Tibial nerve (tissue), 4 donors: ENCODE results near the gene TUBGCP6. TPM values are rescaled to one million over a fixed set of nuclear protein-coding genes. Genes with fewer than 3 reads are reported as not detected.

ENCODE experiments used
- DNase-seq, 2 donors: peaks; one replicate each; pipeline ENCODE4 v3.0.0-alpha.2; 2019; ENCODE audit warnings: low spot score in 2 of 2
- H3K27ac ChIP-seq, 4 donors: fragments of 200-600 bp; sonication (generic) in 3 of 4; one replicate each; pipeline ENCODE4 v1.5.1; 2017 to 2019; ENCODE audit warnings: mild to moderate bottlenecking in 1 of 4
- H3K27me3 ChIP-seq, 2 donors: fragments of 200-600 bp; sonication (generic) in 1 of 2; one replicate each; pipeline versions ENCODE4 v1.5.1 to v1.6.0; 2017 to 2019
- H3K36me3 ChIP-seq, 3 donors: fragments of 200-600 bp; sonication (generic); one replicate each; pipeline ENCODE4 v1.5.1; 2018 to 2019
- H3K4me1 ChIP-seq, 4 donors: fragments of 200-600 bp; sonication (generic) in 3 of 4; one replicate each; pipeline ENCODE4 v1.5.1; 2017 to 2019
- H3K4me3 ChIP-seq, 4 donors: fragments of 200-600 bp; sonication (generic) in 3 of 4; one replicate each; pipeline ENCODE4 v1.5.1; 2017 to 2019; ENCODE audit warnings: mild to moderate bottlenecking in 1 of 4, moderate library complexity in 1 of 4
- H3K9me3 ChIP-seq, 4 donors: fragments of 200-600 bp; sonication (generic) in 3 of 4; one replicate each; pipeline ENCODE4 v1.5.1; 2017 to 2019
- EP300 ChIP-seq, 2 donors: sonication (generic); formaldehyde crosslinking; IDR thresholded peaks; one replicate each; pipeline ENCODE4 v1.6.1; 2017; ENCODE audit warnings: antibody characterized with exemption in 2 of 2, mild to moderate bottlenecking in 1 of 2
- POLR2A ChIP-seq, 2 donors: fragments of 450-650 bp; IDR thresholded peaks; one replicate each; pipeline ENCODE4 v1.6.1; 2017; ENCODE audit warnings: antibody characterized with exemption in 2 of 2, mild to moderate bottlenecking in 2 of 2, moderate library complexity in 2 of 2
- WGBS, 2 donors: methylation state at CpG; one replicate each; pipeline ENCODE4 v1.1.5; 2018; 5-methylcytosine and 5-hydroxymethylcytosine counted together
- total RNA-seq, 4 donors: library from RNA; depleted of rRNA; stranded (reverse); fragments of >200 nt; gene quantifications; one replicate each; pipeline ENCODE4 v1.1.0, GENCODE V29; 2016
- TF ChIP-seq, protein P1 (sequence below), 5 experiments: fragments of 200-600 bp in 3 of 5; fragments of 450-650 bp in 2 of 5; sonication (generic) in 3 of 5; IDR thresholded peaks; one replicate each; pipeline ENCODE4 v1.5.1; 2016 to 2019; ENCODE audit warnings: antibody characterized with exemption in 5 of 5, mild to moderate bottlenecking in 3 of 5, moderate library complexity in 2 of 5

Gene TUBGCP6
- total RNA-seq, 4 donors from 2014 or later, result 72.2 to 127 (median 78.6) TPM

DNA sequence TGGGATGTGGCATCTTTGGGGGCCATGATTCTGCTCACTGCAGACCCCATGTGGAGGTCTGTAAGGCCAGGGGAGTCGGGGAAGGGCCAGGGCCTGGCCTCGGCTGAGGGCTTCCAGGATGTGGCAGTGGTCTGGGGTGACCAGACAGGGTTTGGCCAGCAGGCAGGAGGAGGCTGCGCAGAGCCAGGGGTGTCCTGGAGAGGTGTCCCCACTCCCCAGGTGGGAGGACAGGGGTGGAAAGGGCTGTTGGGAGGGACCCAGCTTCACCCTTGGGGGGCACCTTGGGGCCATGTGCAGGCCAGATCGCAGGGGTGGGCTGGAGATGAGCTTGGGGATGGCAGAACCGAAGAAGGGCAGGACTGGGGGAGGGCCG lies 70.9 kb downstream of the TUBGCP6 start:
- TF ChIP-seq EP300 (IDR thresholded peaks at IDR 0.05), result no peak
- TF ChIP-seq, protein P1, sequence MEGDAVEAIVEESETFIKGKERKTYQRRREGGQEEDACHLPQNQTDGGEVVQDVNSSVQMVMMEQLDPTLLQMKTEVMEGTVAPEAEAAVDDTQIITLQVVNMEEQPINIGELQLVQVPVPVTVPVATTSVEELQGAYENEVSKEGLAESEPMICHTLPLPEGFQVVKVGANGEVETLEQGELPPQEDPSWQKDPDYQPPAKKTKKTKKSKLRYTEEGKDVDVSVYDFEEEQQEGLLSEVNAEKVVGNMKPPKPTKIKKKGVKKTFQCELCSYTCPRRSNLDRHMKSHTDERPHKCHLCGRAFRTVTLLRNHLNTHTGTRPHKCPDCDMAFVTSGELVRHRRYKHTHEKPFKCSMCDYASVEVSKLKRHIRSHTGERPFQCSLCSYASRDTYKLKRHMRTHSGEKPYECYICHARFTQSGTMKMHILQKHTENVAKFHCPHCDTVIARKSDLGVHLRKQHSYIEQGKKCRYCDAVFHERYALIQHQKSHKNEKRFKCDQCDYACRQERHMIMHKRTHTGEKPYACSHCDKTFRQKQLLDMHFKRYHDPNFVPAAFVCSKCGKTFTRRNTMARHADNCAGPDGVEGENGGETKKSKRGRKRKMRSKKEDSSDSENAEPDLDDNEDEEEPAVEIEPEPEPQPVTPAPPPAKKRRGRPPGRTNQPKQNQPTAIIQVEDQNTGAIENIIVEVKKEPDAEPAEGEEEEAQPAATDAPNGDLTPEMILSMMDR (IDR thresholded peaks at IDR 0.05), result no peak
- no peaks in the 10 kb centered on the region for H3K9me3 ChIP-seq
- DNase-seq, result no peak
- no peak overlapping the region for H3K4me3 ChIP-seq
- peaks cover 0 to 47% of the 10 kb centered on the region in 2 donors for H3K27me3 ChIP-seq
- 93 to 95% methylated on average over 6 of the region's 6 CpGs for WGBS, 2 donors
- H3K36me3 ChIP-seq, result no peaks in the 10 kb centered on the region
- H3K27ac ChIP-seq, result no peak overlapping the region
- H3K4me1 ChIP-seq, result peaks cover 0 to 16% (median 6%) of the 10 kb centered on the region in 4 donors

DNA sequence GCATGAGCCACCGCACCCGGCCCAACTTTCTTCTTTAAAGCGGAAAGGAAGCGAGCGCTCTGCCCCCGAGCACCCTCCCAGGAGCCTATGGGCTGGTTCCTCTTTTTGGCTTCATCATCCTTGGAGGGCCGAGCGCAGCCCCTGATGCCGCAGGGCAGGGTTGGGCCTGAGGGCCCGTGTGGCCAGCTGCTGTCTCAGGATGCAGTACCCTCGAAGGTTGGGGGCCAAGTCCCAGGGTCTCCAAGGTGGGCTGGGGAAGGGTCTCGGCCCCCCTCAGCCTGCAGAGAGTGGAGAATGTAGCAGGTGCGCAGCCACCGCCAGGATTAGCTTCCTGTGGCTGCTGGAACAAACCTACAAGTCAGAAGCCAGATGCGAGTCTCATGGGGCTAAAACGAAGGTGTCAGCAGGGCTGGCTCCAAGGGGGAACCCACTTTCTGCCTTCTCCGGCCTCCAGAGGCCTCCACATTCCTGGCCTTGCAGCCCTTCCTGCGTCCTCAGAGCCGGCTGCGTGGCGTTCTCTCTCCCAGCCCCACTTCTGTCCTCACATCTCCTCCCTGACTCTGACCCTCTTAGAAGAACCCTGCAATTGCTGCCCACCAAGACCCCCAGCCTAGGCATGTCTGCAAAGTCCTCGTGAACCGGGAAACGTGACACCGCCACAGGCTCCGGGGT lies 71.4 kb downstream of the TUBGCP6 start:
- WGBS, 2 donors, result 78 to 82% methylated on average over 25 to 26 of the region's 26 CpGs
- Histone ChIP-seq H3K9me3 (no peaks in the 10 kb centered on the region), H3K36me3 (no peaks in the 10 kb centered on the region), H3K27me3 (peaks cover 0 to 47% of the 10 kb centered on the region in 2 donors), H3K4me3 (no peak overlapping the region), H3K4me1 (peaks cover 0 to 16% (median 6%) of the 10 kb centered on the region in 4 donors), H3K27ac (no peak overlapping the region)
- no peak for DNase-seq
- TF ChIP-seq POLR2A (IDR thresholded peaks at IDR 0.05) (no peak), EP300 (IDR thresholded peaks at IDR 0.05) (no peak)
- TF ChIP-seq, protein P1 (IDR thresholded peaks at IDR 0.05), result no peak

DNA sequence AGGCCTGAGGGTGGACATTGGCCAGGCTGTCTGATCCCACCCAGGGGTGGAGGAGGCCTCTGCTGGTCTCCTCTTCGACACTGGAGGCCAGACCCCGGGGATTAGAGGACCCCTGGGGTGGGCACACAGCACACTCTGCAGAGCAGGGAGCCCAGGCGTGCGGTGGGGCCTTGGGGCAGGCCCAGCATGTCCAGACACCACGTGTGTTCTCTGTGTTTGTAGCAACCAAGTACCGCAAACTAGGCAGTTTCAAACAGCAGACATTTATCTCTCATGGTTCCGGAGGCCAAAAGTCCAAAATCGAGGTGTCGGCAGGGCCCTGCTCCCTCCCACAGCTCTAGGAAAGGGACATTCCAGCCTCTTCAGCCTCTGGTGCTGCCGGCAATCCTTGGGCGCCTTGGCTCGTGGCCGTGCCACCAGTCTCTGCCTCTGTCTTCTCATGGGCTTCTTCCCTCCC lies 72.8 kb downstream of the TUBGCP6 start:
- Histone ChIP-seq H3K4me1 (peaks cover 0 to 16% (median 6%) of the 10 kb centered on the region in 4 donors), H3K4me3 (no peak overlapping the region), H3K36me3 (no peaks in the 10 kb centered on the region), H3K9me3 (no peaks in the 10 kb centered on the region), H3K27me3 (peaks cover 0 to 45% of the 10 kb centered on the region in 2 donors), H3K27ac (no peak overlapping the region)
- no peak for DNase-seq
- TF ChIP-seq, protein P1 (IDR thresholded peaks at IDR 0.05), result no peak
- TF ChIP-seq POLR2A (IDR thresholded peaks at IDR 0.05), result no peak
- TF ChIP-seq EP300 (IDR thresholded peaks at IDR 0.05), result no peak
- WGBS, 2 donors, result 71 to 80% methylated on average over 13 of the region's 13 CpGs

DNA sequence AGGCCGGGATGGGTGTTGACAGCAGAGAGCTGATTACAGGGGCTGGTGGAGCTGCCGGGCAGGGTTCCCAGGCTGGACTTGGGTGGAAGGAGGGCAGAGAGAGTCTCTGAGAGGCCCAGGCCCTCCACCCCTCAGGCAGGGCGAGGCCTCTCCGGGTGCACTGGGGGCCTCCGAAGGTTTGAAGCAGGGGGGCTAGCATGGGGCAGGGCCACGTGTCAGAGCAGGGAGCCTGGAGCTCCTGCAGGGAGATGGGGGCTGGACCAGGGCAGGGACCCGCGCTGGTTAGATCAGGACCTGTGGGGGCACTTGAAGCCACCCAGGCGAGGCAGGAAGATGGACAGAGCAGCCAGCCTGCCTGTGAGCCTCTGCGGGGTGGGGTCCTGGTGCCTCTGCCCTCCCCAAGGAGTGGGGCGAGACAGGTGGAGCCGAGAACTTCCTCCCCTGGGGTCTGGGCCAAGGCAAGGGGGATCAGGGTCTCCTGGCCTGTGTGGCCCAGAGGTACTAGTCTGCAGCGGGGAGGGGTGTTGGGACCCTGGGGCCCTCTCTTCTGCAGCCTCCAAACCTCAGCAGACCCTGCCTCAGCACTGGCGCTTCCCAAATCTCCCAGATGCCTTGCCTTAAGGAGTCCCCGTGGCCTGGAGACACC lies 73.4 kb downstream of the TUBGCP6 start:
- Histone ChIP-seq H3K4me3 (no peak overlapping the region), H3K27ac (no peak overlapping the region), H3K36me3 (no peaks in the 10 kb centered on the region), H3K9me3 (no peaks in the 10 kb centered on the region), H3K4me1 (peaks cover 0 to 16% (median 6%) of the 10 kb centered on the region in 4 donors), H3K27me3 (peaks cover 0 to 43% of the 10 kb centered on the region in 2 donors)
- DNase-seq, result no peak
- TF ChIP-seq, protein P1 (IDR thresholded peaks at IDR 0.05), result no peak
- 61 to 66% methylated on average over 10 to 13 of the region's 15 CpGs for WGBS, 2 donors
